A549 (cell line): Measurements from ENCODE around the gene DPP7.
"Not testable (repeated sequence)": the region's sequence is repeated elsewhere in the genome, so short reads cannot be mapped to it uniquely, and the experiment has no call there.

Experiments
- EP300 ChIP-seq, 2 experiments: fragments of >200 bp; sonication (Bioruptor Twin); formaldehyde crosslinking; IDR thresholded peaks; 2 replicates in 1 of 2; 3 replicates in 1 of 2; pipeline ENCODE4 v1.6.1; 2016 to 2017
- ESRRA ChIP-seq: fragments of 150-350 bp; IDR thresholded peaks from 2 replicates; pipeline ENCODE4 v1.6.1; 2014; ENCODE audit warnings: mild to moderate bottlenecking, low read length, borderline replicate concordance
- NFE2L2 ChIP-seq: fragments of 150-350 bp; conservative IDR thresholded peaks from 2 replicates; pipeline ENCODE4 v1.6.1; 2014; ENCODE audit warnings: low read length
- POLR2A ChIP-seq: IDR thresholded peaks from 2 replicates; pipeline ENCODE4 v1.6.1; 2012; ENCODE audit warnings: mild to moderate bottlenecking, low read length
- RCOR1 ChIP-seq: fragments of 150-350 bp; IDR thresholded peaks from 2 replicates; pipeline ENCODE4 v1.6.1; 2014; ENCODE audit warnings: antibody characterized with exemption, low read length, low read depth
- REST ChIP-seq: fragments of 200-600 bp; sonication (generic); IDR thresholded peaks from 2 replicates; pipeline ENCODE4 v1.6.1; 2016; ENCODE audit warnings: antibody characterized with exemption, mild to moderate bottlenecking, moderate library complexity
- RFX5 ChIP-seq: fragments of 450-650 bp; IDR thresholded peaks from 2 replicates; pipeline ENCODE4 v1.7.1; 2014; ENCODE audit warnings: antibody characterized with exemption, mild to moderate bottlenecking, moderate library complexity
- SREBF2 ChIP-seq: fragments of 450-650 bp; IDR thresholded peaks from 2 replicates; pipeline ENCODE4 v1.6.1; 2014; ENCODE audit warnings: mild to moderate bottlenecking, moderate library complexity
- TF ChIP-seq, protein P1 (sequence below): fragments of >200 bp; sonication (Bioruptor Twin); formaldehyde crosslinking; IDR thresholded peaks from 3 replicates; pipeline ENCODE4 v1.5.1; 2016

DNA sequence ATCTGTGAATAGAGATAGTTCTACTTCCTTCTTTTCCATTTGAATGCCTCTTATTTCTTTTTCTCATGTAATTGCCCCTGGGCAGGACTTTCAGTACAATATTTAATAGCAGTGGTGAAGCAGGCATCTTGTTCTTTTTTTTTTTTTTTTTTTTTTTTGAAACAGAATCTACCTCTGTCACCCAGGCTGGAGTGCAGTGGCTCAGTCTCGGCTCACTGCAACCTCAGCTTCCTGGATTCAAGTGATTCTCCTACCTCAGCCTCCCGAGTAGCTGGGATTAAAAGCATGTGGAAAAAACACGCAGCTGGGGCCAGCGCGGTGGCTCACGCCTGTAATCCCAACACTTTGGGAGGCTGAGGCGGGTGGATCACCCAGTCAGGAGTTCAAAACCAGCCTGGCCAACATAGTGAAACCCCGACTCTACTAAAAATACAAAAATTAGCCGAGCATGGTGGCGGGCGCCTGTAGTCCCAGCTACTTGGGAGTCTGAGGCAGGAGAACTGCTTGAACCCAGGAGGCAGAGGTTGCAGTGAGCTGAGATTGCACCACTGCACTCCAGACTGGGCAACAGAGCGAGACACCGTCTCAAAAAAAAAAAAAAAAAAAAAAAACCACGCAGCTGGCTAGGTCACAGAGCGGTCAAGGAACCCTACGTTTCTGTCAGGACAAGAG lies 8.4 kb upstream of the DPP7 start:
- not testable (repeated sequence) for TF ChIP-seq POLR2A; RCOR1; EP300 (IDR thresholded peaks at IDR 0.05); REST; ESRRA; SREBF2; RFX5; NFE2L2
- TF ChIP-seq, protein P1, sequence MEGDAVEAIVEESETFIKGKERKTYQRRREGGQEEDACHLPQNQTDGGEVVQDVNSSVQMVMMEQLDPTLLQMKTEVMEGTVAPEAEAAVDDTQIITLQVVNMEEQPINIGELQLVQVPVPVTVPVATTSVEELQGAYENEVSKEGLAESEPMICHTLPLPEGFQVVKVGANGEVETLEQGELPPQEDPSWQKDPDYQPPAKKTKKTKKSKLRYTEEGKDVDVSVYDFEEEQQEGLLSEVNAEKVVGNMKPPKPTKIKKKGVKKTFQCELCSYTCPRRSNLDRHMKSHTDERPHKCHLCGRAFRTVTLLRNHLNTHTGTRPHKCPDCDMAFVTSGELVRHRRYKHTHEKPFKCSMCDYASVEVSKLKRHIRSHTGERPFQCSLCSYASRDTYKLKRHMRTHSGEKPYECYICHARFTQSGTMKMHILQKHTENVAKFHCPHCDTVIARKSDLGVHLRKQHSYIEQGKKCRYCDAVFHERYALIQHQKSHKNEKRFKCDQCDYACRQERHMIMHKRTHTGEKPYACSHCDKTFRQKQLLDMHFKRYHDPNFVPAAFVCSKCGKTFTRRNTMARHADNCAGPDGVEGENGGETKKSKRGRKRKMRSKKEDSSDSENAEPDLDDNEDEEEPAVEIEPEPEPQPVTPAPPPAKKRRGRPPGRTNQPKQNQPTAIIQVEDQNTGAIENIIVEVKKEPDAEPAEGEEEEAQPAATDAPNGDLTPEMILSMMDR = not testable (repeated sequence)
